Endodermal cell (in vitro differentiated cells): Measurements from ENCODE around the gene CLBA1. TPM values are rescaled to one million over a fixed set of nuclear protein-coding genes. Genes with fewer than 3 reads are reported as not detected.

Experiments
- DNase-seq: peaks from one replicate; pipeline ENCODE4 v3.0.0-alpha.2; 2017
- H3K27ac ChIP-seq: 2 replicates; pipeline ENCODE4 v1.5.1; 2013; ENCODE audit warnings: mild to moderate bottlenecking, low read depth, low read length, moderate library complexity
- H3K27me3 ChIP-seq: 2 replicates; pipeline ENCODE4 v1.6.1; 2013; ENCODE audit warnings: mild to moderate bottlenecking, low read length, moderate library complexity; ENCODE audit not compliant: insufficient read depth, control insufficient read depth, poor library complexity, severe bottlenecking
- H3K36me3 ChIP-seq: 2 replicates; pipeline ENCODE4 v1.7.0; 2013; ENCODE audit warnings: mild to moderate bottlenecking, low read length, moderate library complexity; ENCODE audit not compliant: control insufficient read depth, insufficient read depth
- H3K4me1 ChIP-seq: one replicate; pipeline ENCODE4 v1.7.0; 2013; ENCODE audit warnings: low read length; ENCODE audit not compliant: control insufficient read depth, insufficient read depth
- H3K4me3 ChIP-seq: 2 replicates; pipeline ENCODE4 v1.5.1; 2013; ENCODE audit warnings: mild to moderate bottlenecking, low read length, moderate library complexity
- H3K9ac ChIP-seq: 2 replicates; pipeline ENCODE4 v1.6.1; 2013; ENCODE audit warnings: mild to moderate bottlenecking, low read length, moderate library complexity; ENCODE audit not compliant: poor library complexity, severe bottlenecking; ENCODE audit errors: extremely low read depth
- H3K9me3 ChIP-seq: 2 replicates; pipeline ENCODE4 v1.6.1; 2013; ENCODE audit warnings: mild to moderate bottlenecking, low read length, moderate library complexity; ENCODE audit not compliant: control insufficient read depth
- H3K27ac Mint-ChIP-seq: 2 replicates; pipeline ENCODE4 v1.8.0; 2020; ENCODE audit warnings: mixed read lengths
- H3K27me3 Mint-ChIP-seq: 2 replicates; pipeline ENCODE4 v1.8.0; 2021; ENCODE audit warnings: mild to moderate bottlenecking, mixed read lengths; ENCODE audit not compliant: insufficient read depth
- H3K36me3 Mint-ChIP-seq: 2 replicates; pipeline ENCODE4 v1.8.0; 2020; ENCODE audit warnings: low read depth, mixed read lengths
- H3K4me1 Mint-ChIP-seq: 2 replicates; pipeline ENCODE4 v1.8.0; 2020; ENCODE audit warnings: mixed read lengths
- H3K4me3 Mint-ChIP-seq: 2 replicates; pipeline ENCODE4 v1.8.0; 2020; ENCODE audit warnings: mild to moderate bottlenecking, moderate library complexity, mixed read lengths
- H3K9me3 Mint-ChIP-seq: 2 replicates; pipeline ENCODE4 v1.8.0; 2020; ENCODE audit warnings: mild to moderate bottlenecking, mixed read lengths
- CTCF ChIP-seq: fragments of 200-600 bp; sonication (generic); conservative IDR thresholded peaks from 2 replicates; pipeline ENCODE4 v1.5.0; 2021; ENCODE audit warnings: antibody characterized with exemption, mild to moderate bottlenecking
- WGBS, 2 experiments: methylation state at CpG; one replicate each; pipeline versions ENCODE4 v1.1.5 to v1.1.7; 2013; ENCODE audit warnings: missing lambda C conversion rate in 2 of 2, mixed read lengths in 1 of 2; ENCODE audit not compliant: insufficient coverage in 1 of 2, insufficient read length in 1 of 2; 5-methylcytosine and 5-hydroxymethylcytosine counted together
- total RNA-seq, 2 donors: library from RNA; stranded (reverse); fragmentation: NEBNext Ultra II Directional in 1 of 2; extraction: Animal tissue kit (Norgen Biotek cat#: 25700) in 1 of 2; gene quantifications; 2 replicates in 1 of 2; 3 replicates in 1 of 2; pipeline ENCODE4 v1.2.1, GENCODE V29; 2021

Gene CLBA1
- total RNA-seq, 2 donors from 2014 or later: 11.2 to 12.5 TPM

GRCh38 chr14:104982548-104983230 is 2.9 kb upstream of the CLBA1 start:
- Mint-ChIP-seq H3K27me3 (peaks cover 37% of the 10 kb centered on the region), H3K27ac (no peak overlapping the region), H3K9me3 (no peaks in the 10 kb centered on the region), H3K4me1 (peaks cover 5% of the 10 kb centered on the region), H3K4me3 (no peak overlapping the region), H3K36me3 (peaks cover 2% of the 10 kb centered on the region)
- DNase-seq: peak; percentile 39
- WGBS, 2 experiments: 81% methylated on average over 5 to 10 of the region's 10 CpGs
- Histone ChIP-seq H3K27me3 (peaks cover 21% of the 10 kb centered on the region), H3K36me3 (no peaks in the 10 kb centered on the region), H3K4me1 (peaks cover 6% of the 10 kb centered on the region), H3K4me3 (no peak overlapping the region), H3K9ac (no peak overlapping the region), H3K27ac (no peak overlapping the region), H3K9me3 (no peaks in the 10 kb centered on the region)
- TF ChIP-seq CTCF: no peak

- Histone ChIP-seq H3K27me3 (peaks cover 18% of the 10 kb centered on the region), H3K9ac (no peak overlapping the region), H3K27ac (no peak overlapping the region), H3K36me3 (no peaks in the 10 kb centered on the region), H3K4me3 (no peak overlapping the region), H3K4me1 (peaks cover 6% of the 10 kb centered on the region), H3K9me3 (no peaks in the 10 kb centered on the region)
- TF ChIP-seq CTCF: no peak
- 78 to 84% methylated on average over 10 to 12 of the region's 12 CpGs for WGBS, 2 experiments
- H3K4me1 Mint-ChIP-seq: peaks cover 5% of the 10 kb centered on the region
- peaks cover 2% of the 10 kb centered on the region for H3K36me3 Mint-ChIP-seq
- peak; percentile 49 for DNase-seq
- H3K27me3 Mint-ChIP-seq: peaks cover 36% of the 10 kb centered on the region
- H3K9me3 Mint-ChIP-seq: no peaks in the 10 kb centered on the region
- H3K4me3 Mint-ChIP-seq: no peak overlapping the region
- no peak overlapping the region for H3K27ac Mint-ChIP-seq
These were observed 2.3 kb upstream of the CLBA1 start for GRCh38 chr14:104983231-104983721.

GRCh38 chr14:104984056-104984894 is 1.3 kb upstream of the CLBA1 start:
- H3K27me3 Mint-ChIP-seq: peaks cover 27% of the 10 kb centered on the region
- H3K36me3 Mint-ChIP-seq: peaks cover 2% of the 10 kb centered on the region
- no peaks in the 10 kb centered on the region for H3K9me3 Mint-ChIP-seq
- no peak overlapping the region for H3K27ac Mint-ChIP-seq
- H3K4me3 Mint-ChIP-seq: peak overlapping the region; percentile 55
- DNase-seq: peak; percentile 41
- TF ChIP-seq CTCF: no peak
- H3K4me1 Mint-ChIP-seq: peaks cover 2% of the 10 kb centered on the region
- H3K27ac ChIP-seq: no peak overlapping the region
- H3K4me3 ChIP-seq: no peak overlapping the region
- H3K4me1 ChIP-seq: peaks cover 6% of the 10 kb centered on the region
- peaks cover 10% of the 10 kb centered on the region for H3K27me3 ChIP-seq
- H3K9me3 ChIP-seq: no peaks in the 10 kb centered on the region
- no peak overlapping the region for H3K9ac ChIP-seq
- no peaks in the 10 kb centered on the region for H3K36me3 ChIP-seq
- 93% methylated on average over 9 to 15 of the region's 15 CpGs for WGBS, 2 experiments
